Measurements from ENCODE around the gene PCDH9. TPM values are rescaled to one million over a fixed set of nuclear protein-coding genes. Genes with fewer than 3 reads are reported as not detected.

Gene PCDH9
- total and polyA plus RNA-seq, 2 of the 4 experiments (the other 2 are of a cell fraction): 2.2 to 10.2 TPM

- Histone ChIP-seq H3K18ac (ENCODE audit: low read depth, low read length) (no peak overlapping the region), H3K4me1 (ENCODE audit: control insufficient read depth, insufficient read depth, low read length) (no peaks in the 10 kb centered on the region), H3K9ac (ENCODE audit: low read depth, low read length) (no peak overlapping the region), H3K4me3 (ENCODE audit: insufficient read depth, low read depth, low read length) (no peak overlapping the region), H3K9me3 (ENCODE audit: control insufficient read depth, insufficient read depth, low read length) (no peaks in the 10 kb centered on the region), H3K27me3 (ENCODE audit: control insufficient read depth, insufficient read depth, low read length) (no peaks in the 10 kb centered on the region), H3K9me1 (ENCODE audit: insufficient read depth, low read length) (no peaks in the 10 kb centered on the region), H3K36me3 (ENCODE audit: control insufficient read depth, insufficient read depth, low read length) (no peaks in the 10 kb centered on the region), H2AFZ (replicated peaks; ENCODE audit: low read length, poor library complexity) (no peak overlapping the region), H2BK20ac (ENCODE audit: low read depth, low read length) (no peak overlapping the region), H2AK9ac (replicated peaks; ENCODE audit: low read depth, low read length, poor library complexity) (no peak overlapping the region), H4K5ac (ENCODE audit: low read depth, low read length) (no peak overlapping the region), H4K91ac (ENCODE audit: insufficient read depth, low read depth, low read length) (no peak overlapping the region), H3K79me1 (ENCODE audit: low read depth in 1 of 2, low read length in 2 of 2) (no peaks in the 10 kb centered on the region), H3K4ac (ENCODE audit: low read depth, low read length) (no peak overlapping the region), H4K20me1 (ENCODE audit: insufficient read depth, low read length) (no peaks in the 10 kb centered on the region), H3K14ac (replicated peaks; ENCODE audit: low read depth, low read length) (no peak overlapping the region), H3K27ac (ENCODE audit: insufficient read depth, low read length) (no peak overlapping the region), H2BK15ac (ENCODE audit: low read depth, low read length) (no peak overlapping the region), H2BK120ac (ENCODE audit: low read depth, low read length) (no peak overlapping the region), H2AK5ac (ENCODE audit: low read depth, low read length) (no peak overlapping the region), H3K56ac (ENCODE audit: extremely low read depth, insufficient read depth, low read length) (no peak overlapping the region), H3K23ac (ENCODE audit: low read depth, low read length) (no peak overlapping the region), H2BK5ac (ENCODE audit: low read depth, low read length, poor library complexity, severe bottlenecking) (no peak overlapping the region), H4K8ac (ENCODE audit: low read depth in 2 of 2, low read length in 2 of 2) (no peak overlapping the region), H3K4me2 (ENCODE audit: low read depth, low read length) (no peak overlapping the region)
- ChIA-PET CTCF (no interaction called here), POLR2A (ENCODE audit: unreplicated experiment) (no interaction called here)
- TF ChIP-seq CTCF (conservative IDR thresholded peaks at IDR 0.05; ENCODE audit: low read depth, low read length): no peak
- no peak for TF ChIP-seq RCOR1 (IDR thresholded peaks at IDR 0.05; ENCODE audit: insufficient replicate concordance, low read length)
- TF ChIP-seq RAD21 (IDR thresholded peaks at IDR 0.05; ENCODE audit: low read length): no peak
- TF ChIP-seq MXI1 (IDR thresholded peaks at IDR 0.05; ENCODE audit: borderline replicate concordance, low read depth, low read length): no peak
- TF ChIP-seq FOS (IDR thresholded peaks at IDR 0.05; ENCODE audit: low read depth, low read length): no peak
- no peak for TF ChIP-seq MAFK (IDR thresholded peaks at IDR 0.05; ENCODE audit: low read depth, low read length)
- TF ChIP-seq SMC3 (IDR thresholded peaks at IDR 0.05; ENCODE audit: low read depth, low read length): no peak
- TF ChIP-seq ELK1 (IDR thresholded peaks at IDR 0.05; ENCODE audit: borderline replicate concordance, low read depth, low read length): no peak
- no peak for TF ChIP-seq CEBPB (IDR thresholded peaks at IDR 0.05; ENCODE audit: low read depth, low read length)
- BruUV-seq (replicated peaks): no TSS peak
- dilution Hi-C loops (cut with HindIII; ENCODE audit: low sequenced_read_pairs, unreplicated experiment) (no loop called here), intact Hi-C loops (cut with micrococcal nuclease) (no loop called here), in situ Hi-C loops (cut with MboI; ENCODE audit: low sequenced_read_pairs) (no loop called here)
- ATAC-seq (ENCODE audit: low read depth) (no peak), DNase-seq (no peak)
- 88% methylated on average over 1 of the region's 7 CpGs; no CpG with 5 or more reads in 1 of the 2 experiments for WGBS, 2 experiments (ENCODE audit: extremely low coverage in 2 of 2, insufficient read length in 1 of 2)
These were observed 45.9 kb downstream of the PCDH9 start for GRCh38 chr13:67184247-67184646.

Measured in IMR-90 (cell line).